ES-I3 (cell line): ENCODE data around the gene UBR4.

Experiments
- H3K36me3 ChIP-seq: 2 replicates; pipeline ENCODE4 v1.6.1; 2013; ENCODE audit warnings: mild to moderate bottlenecking, low read length, control low read depth, moderate library complexity; ENCODE audit not compliant: insufficient read depth
- H3K4me1 ChIP-seq: 2 replicates; pipeline ENCODE4 v1.6.1; 2013; ENCODE audit warnings: mild to moderate bottlenecking, control low read depth, low read length; ENCODE audit not compliant: insufficient read depth
- H3K9ac ChIP-seq: 2 replicates; pipeline ENCODE4 v1.6.1; 2013; ENCODE audit warnings: low read depth, mild to moderate bottlenecking, low read length, moderate library complexity
- H3K9me3 ChIP-seq: 2 replicates; pipeline ENCODE4 v1.6.1; 2013; ENCODE audit warnings: mild to moderate bottlenecking, low read length, moderate library complexity; ENCODE audit not compliant: control insufficient read depth, insufficient read depth

The UBR4 gene

GRCh38 chr1:19076841-19077616 is 133.0 kb downstream of the UBR4 start:
- no peaks in the 10 kb centered on the region for H3K4me1 ChIP-seq
- no peak overlapping the region for H3K9ac ChIP-seq
- no peaks in the 10 kb centered on the region for H3K9me3 ChIP-seq
- H3K36me3 ChIP-seq = peaks cover 67% of the 10 kb centered on the region

- no peaks in the 10 kb centered on the region for H3K9me3 ChIP-seq
- no peak overlapping the region for H3K9ac ChIP-seq
- peaks cover 7% of the 10 kb centered on the region; the same call in 1 of the 2 replicates for H3K4me1 ChIP-seq
- H3K36me3 ChIP-seq = peaks cover 55% of the 10 kb centered on the region
Observed at GRCh38 chr1:19074902-19075721, 135.0 kb downstream of the UBR4 start.

DNA sequence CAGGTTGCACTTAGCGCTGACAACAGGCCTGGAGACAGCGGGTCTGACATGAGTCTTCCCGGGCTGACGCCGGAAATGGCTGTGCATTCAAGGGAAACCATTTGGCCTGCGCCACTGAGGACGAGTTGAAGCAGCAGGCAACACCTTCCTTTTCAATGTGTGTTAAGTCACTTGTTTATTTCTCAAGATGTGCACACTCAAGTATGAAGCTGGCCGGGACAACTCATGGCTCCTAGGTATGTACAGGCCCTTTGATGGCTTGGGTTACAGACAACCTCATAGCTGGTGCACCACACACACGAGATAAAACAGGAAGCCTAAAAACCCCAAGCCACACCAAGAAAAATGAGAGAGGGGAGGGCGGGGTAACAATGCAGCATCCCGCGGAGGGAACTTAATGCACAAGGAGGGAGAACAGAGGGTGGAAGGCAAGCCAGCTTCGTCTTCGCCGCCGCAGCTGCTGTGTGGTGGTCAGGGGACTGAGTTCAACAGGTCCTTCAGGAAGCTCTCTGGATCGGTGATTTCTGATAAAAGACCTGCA is 135.6 kb downstream of the UBR4 start:
- Histone ChIP-seq H3K4me1 (peaks cover 7% of the 10 kb centered on the region; the same call in 1 of the 2 replicates), H3K9me3 (no peaks in the 10 kb centered on the region), H3K36me3 (peaks cover 50% of the 10 kb centered on the region), H3K9ac (no peak overlapping the region)

DNA sequence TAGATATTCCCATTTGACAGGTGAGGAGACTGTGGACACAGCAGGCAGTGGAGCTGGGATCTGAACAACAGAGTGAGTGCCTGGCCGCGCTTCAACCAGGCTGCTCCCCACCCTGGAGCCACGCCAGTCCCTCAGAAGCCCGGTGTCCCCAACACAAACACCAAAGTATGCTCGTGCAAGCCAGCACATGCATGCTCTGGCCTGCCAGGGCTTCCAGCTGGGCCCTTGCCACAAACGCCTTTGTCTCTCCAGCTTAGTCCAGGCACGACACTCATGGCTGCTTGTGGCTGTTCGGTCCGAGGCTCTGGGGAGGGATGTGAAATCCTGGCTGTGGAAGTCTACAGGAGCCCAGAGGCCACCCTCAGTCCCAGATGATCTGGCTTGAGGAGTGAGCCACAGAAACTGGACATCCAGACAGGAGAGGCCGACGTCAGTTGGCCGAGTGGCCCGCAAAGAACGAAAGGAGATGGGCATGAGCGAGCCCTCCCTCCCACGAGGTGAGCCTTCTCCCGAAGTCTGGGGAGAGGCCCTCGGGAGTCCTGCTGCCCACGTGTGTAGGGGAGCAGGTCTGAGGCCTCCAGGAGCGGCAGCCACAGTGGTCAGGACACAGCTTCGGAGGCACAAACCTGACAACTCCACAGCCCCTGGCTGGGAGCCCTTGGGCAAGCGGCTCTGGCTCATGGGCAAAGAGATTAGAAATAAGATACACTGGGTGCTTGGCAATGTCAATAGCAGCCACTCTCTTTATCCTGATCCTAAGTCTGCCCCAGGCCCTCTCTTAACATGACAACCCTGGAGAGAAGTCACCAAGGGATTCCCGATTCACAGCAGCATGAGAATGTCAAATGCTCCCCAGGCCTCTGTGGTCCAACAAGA is 136.5 kb downstream of the UBR4 start:
- Histone ChIP-seq H3K4me1 (peaks cover 7% of the 10 kb centered on the region; the same call in 1 of the 2 replicates), H3K9ac (no peak overlapping the region), H3K9me3 (no peaks in the 10 kb centered on the region), H3K36me3 (peaks cover 44% of the 10 kb centered on the region)

DNA sequence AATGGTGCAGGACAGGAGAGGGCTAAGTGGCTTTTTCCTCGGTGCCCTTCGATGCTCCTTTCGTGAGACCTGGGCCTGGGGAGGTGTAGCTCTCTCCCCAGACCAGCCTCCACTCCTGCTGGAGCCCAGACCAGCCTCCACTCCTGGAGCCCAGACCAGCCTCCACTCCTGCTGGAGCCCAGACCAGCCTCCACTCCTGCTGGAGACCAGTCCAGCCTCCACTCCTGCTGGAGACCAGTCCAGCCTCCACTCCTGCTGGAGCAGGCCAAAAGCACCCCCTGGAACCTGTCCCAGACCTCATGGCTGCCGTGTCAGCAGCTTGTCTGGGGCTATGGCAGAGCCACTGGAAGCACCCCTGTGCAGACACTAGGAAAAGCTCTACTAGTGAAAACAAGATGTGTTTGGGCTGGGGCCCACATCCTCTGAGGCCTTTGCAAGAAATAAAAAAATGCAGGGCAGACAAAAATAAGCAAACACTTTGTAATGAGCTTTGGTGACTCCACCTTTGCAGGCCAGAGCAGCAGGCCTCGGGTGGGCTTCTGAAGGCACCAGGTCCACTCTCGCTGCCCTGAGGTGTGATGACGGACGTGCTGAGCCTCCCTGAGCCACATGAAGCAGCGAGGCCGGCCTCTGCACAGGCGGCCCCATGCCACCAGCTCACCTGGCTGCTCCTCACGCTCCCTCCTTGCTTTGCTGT is 137.6 kb downstream of the UBR4 start:
- peaks cover 34% of the 10 kb centered on the region for H3K36me3 ChIP-seq
- H3K9ac ChIP-seq = no peak overlapping the region
- no peaks in the 10 kb centered on the region for H3K9me3 ChIP-seq
- peaks cover 7% of the 10 kb centered on the region; the same call in 1 of the 2 replicates for H3K4me1 ChIP-seq

DNA sequence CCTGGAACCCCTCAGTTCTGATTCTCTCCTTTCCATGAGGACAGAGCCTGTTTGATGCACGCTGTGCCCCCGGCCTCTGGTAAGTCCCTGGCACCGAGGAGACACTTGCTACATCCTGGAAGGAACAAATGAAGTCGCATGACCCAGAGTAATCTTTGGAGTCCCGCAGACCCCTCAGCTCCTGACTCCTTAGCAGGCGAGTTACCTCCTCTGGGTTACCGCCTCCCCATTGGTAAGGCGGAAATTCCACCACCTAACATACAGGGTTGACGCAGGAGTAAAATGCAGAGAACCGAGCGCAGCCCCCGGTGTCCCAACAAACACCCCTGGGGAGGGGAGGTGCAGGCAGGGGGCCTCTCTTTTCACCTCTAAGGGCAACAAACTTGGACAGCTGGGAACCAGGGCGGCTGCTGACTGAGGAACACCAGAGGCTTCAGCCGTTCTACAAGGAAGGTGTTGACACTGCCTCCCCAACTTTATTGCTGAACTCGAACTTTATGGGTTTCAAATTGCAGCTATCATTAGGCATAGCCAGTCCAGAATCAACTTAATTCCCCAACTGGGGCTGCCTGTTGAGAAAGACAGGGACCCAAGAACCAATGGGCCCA is 138.3 kb downstream of the UBR4 start:
- Histone ChIP-seq H3K4me1 (peaks cover 12% of the 10 kb centered on the region; the same call in 1 of the 2 replicates), H3K9me3 (no peaks in the 10 kb centered on the region), H3K36me3 (peaks cover 29% of the 10 kb centered on the region), H3K9ac (no peak overlapping the region)

DNA sequence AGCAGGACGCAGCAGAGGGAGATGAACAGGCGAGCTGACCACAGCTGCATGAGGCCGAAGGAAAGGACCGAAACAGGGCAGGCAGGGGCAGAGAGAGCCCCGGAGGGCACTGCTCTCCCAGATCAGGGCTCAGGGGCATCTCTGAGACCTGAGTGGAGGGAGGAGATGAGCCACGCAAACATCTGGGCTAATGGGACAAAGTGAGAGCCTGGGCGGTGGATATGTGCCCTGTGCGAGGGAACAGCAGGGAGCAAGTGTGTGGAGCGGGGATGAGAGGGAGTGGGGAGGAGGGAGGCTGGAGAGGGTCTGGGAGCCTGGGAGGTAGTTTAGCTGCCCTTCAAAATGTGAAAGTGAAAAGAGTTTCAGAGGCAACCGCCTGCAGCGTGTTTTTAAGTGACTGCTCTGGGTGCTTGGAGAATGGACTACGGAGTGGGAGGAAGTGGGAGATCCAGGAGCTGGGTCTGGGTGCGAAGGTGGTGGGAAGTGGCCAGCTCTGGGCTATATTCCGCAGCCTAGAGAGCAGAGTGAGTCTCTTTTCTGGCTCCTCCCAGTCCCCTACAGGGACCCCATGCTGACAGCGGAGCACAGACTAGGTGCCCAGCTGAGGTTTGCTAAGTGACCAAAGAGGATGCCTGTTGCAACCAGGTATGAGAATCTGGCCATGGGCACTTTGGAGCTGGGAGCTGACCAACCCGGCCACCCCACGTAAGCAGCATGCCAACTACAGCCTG is 139.0 kb downstream of the UBR4 start:
- no peaks in the 10 kb centered on the region for H3K9me3 ChIP-seq
- H3K4me1 ChIP-seq = peaks cover 14% of the 10 kb centered on the region; the same call in 1 of the 2 replicates
- H3K36me3 ChIP-seq = peaks cover 24% of the 10 kb centered on the region
- H3K9ac ChIP-seq = no peak overlapping the region

DNA sequence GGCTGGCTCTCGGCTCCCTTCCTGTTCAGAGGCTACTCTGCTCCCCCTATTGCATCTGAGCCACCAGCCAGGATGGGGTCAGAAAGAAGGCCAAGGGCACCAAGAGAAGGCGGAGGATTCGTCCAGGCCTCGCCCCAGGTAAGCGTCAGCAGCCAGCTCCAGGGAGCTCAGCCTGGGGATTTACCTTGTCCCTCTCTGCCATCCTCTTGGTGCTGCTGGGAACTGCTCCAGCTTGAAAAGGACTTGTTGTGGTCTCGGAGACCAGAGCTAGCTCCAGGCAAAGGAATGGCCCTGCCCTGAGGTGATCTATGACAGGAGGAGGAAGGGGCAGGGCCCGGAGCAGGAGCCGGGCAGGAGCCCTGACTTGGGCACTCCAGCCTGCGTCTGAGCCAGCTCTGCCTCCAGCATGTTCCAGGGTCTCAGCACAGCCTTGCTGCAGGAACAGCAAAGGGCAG is 139.8 kb downstream of the UBR4 start:
- Histone ChIP-seq H3K36me3 (peaks cover 15% of the 10 kb centered on the region), H3K4me1 (peaks cover 14% of the 10 kb centered on the region; the same call in 1 of the 2 replicates), H3K9ac (no peak overlapping the region), H3K9me3 (no peaks in the 10 kb centered on the region)

DNA sequence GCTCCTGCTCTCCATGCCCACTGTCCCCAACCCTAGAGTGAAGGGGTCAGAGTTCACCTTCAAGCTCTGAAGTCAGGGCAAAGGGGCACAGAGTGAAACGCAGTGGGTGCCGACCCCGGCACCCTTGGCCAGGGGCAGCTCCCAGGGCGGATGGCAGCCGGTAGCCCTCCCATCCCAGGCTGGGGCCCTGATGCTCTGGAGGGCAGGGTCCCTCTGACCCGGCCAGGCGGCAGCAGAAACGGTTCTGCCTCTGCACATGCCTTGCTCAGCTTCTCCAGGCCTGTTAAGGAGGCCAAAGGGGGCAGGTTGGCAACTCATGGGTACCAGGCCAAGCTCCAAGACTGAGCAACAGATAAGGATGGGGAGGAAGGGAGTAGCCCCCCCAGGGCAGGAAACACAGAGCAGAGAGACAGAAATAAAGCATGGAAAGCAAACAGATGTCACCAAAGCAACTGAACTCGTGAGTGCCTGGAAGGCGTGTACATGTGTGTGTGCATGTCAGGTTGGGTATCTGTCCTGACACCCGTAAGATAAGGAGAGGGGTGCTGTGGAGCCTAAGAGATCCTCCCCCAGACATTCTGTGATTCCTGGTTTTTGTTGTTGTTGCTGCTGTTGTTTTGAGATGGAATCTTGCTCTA is 141.3 kb downstream of the UBR4 start:
- H3K4me1 ChIP-seq = peaks cover 14% of the 10 kb centered on the region; the same call in 1 of the 2 replicates
- H3K9me3 ChIP-seq = no peaks in the 10 kb centered on the region
- no peak overlapping the region for H3K9ac ChIP-seq
- H3K36me3 ChIP-seq = peaks cover 4% of the 10 kb centered on the region; the same call in 1 of the 2 replicates

GRCh38 chr1:19067912-19068638 is 142.0 kb downstream of the UBR4 start:
- H3K9ac ChIP-seq = no peak overlapping the region
- peaks cover 4% of the 10 kb centered on the region; the same call in 1 of the 2 replicates for H3K36me3 ChIP-seq
- H3K4me1 ChIP-seq = peaks cover 14% of the 10 kb centered on the region; the same call in 1 of the 2 replicates
- no peaks in the 10 kb centered on the region for H3K9me3 ChIP-seq

- Histone ChIP-seq H3K9ac (no peak overlapping the region), H3K9me3 (no peaks in the 10 kb centered on the region), H3K36me3 (no peaks in the 10 kb centered on the region), H3K4me1 (peaks cover 14% of the 10 kb centered on the region; the same call in 1 of the 2 replicates)
Observed at GRCh38 chr1:19067182-19067911, 142.7 kb downstream of the UBR4 start.
